CD4-positive, CD25-positive, alpha-beta regulatory T cell (primary cell): ENCODE measurements around the gene RNF157. TPM values are rescaled to one million over a fixed set of nuclear protein-coding genes. Genes with fewer than 3 reads are reported as not detected.
A peak's percentile ranks its signal among the peaks of the same experiment; 100 is the strongest.

Experiments used
- ATAC-seq, 2 donors: fragments of 150-1000 bp; cut with Tn5 transposase; one replicate each; pipeline ENCODE4 v1.10.0; 2021; ENCODE audit warnings: low read depth in 2 of 2, moderate number of reproducible peaks in 2 of 2, moderate library complexity in 1 of 2
- DNase-seq, 3 donors: peaks; one replicate each; pipeline versions ENCODE4 v3.0.0 to v3.0.0-alpha.2; 2012 to 2022; ENCODE audit warnings: mixed read lengths in 1 of 3
- H3K27ac ChIP-seq: one replicate; pipeline ENCODE4 v1.7.0; 2013; ENCODE audit warnings: mild to moderate bottlenecking, low read length; ENCODE audit not compliant: insufficient read depth, poor library complexity, severe bottlenecking
- H3K27me3 ChIP-seq: one replicate; pipeline ENCODE4 v1.7.0; 2013; ENCODE audit warnings: low read length; ENCODE audit not compliant: control insufficient read depth, insufficient read depth
- H3K36me3 ChIP-seq: one replicate; pipeline ENCODE4 v1.7.0; 2013; ENCODE audit warnings: mild to moderate bottlenecking, low read length, moderate library complexity; ENCODE audit not compliant: control insufficient read depth, insufficient read depth
- H3K4me1 ChIP-seq: 2 replicates; pipeline ENCODE4 v1.7.0; 2013; ENCODE audit warnings: mild to moderate bottlenecking, low read length; ENCODE audit not compliant: insufficient read depth, control insufficient read depth, poor library complexity, severe bottlenecking
- H3K4me3 ChIP-seq: one replicate; pipeline ENCODE4 v1.7.0; 2013; ENCODE audit warnings: low read depth, mild to moderate bottlenecking, low read length, moderate library complexity
- H3K9me3 ChIP-seq, 2 experiments: 1 replicate in 1 of 2; 2 replicates in 1 of 2; pipeline ENCODE4 v1.7.0; 2013; ENCODE audit warnings: low read length in 2 of 2, mild to moderate bottlenecking in 1 of 2, moderate library complexity in 1 of 2; ENCODE audit not compliant: control insufficient read depth in 2 of 2
- H3K27ac Mint-ChIP-seq, 3 donors: one replicate each; pipeline ENCODE4 v1.8.0; 2020 to 2022; ENCODE audit warnings: mild to moderate bottlenecking in 3 of 3, mixed read lengths in 3 of 3, moderate library complexity in 2 of 3
- H3K27me3 Mint-ChIP-seq: one replicate; pipeline ENCODE4 v1.8.0; 2022; ENCODE audit warnings: mild to moderate bottlenecking, mixed read lengths
- H3K36me3 Mint-ChIP-seq: one replicate; pipeline ENCODE4 v1.8.0; 2020; ENCODE audit warnings: mixed read lengths
- H3K4me1 Mint-ChIP-seq, 4 donors: one replicate each; pipeline ENCODE4 v1.8.0; 2020 to 2022; ENCODE audit warnings: mixed read lengths in 4 of 4, mild to moderate bottlenecking in 1 of 4
- H3K4me3 Mint-ChIP-seq, 4 donors: one replicate each; pipeline ENCODE4 v1.8.0; 2020 to 2022; ENCODE audit warnings: mild to moderate bottlenecking in 4 of 4, mixed read lengths in 4 of 4, moderate library complexity in 3 of 4
- H3K9me3 Mint-ChIP-seq, 7 donors: one replicate each; pipeline ENCODE4 v1.8.0; 2020 to 2022; ENCODE audit warnings: mixed read lengths in 7 of 7, mild to moderate bottlenecking in 3 of 7, moderate library complexity in 2 of 7
- polyA plus RNA-seq, 4 donors: library from polyadenylated mRNA; unstranded; fragments of 300-500 nt; fragmentation: Illumina TruSeq; gene quantifications; one replicate each; pipeline ENCODE4 v1.2.3, GENCODE V29; 2021
- total RNA-seq: library from RNA; stranded (reverse); gene quantifications from one replicate; pipeline ENCODE4 v1.2.3, GENCODE V29; 2022

RNF157 gene
- total and polyA plus RNA-seq, 5 donors from 2014 or later = 3.3 to 17.7 (median 5.1) TPM

GRCh38 chr17:76137351-76138233 is 102.7 kb downstream of the RNF157 start:
- no peaks in the 10 kb centered on the region for H3K36me3 ChIP-seq
- no peak overlapping the region for H3K27ac ChIP-seq
- H3K4me3 ChIP-seq = no peak overlapping the region
- ATAC-seq (no peak), DNase-seq (no peak)
- Mint-ChIP-seq H3K4me1 (peaks cover 5 to 39% (median 10%) of the 10 kb centered on the region in 4 donors), H3K9me3 (peaks cover 0 to 2% (median 0%) of the 10 kb centered on the region in 7 donors), H3K27me3 (peaks cover 22% of the 10 kb centered on the region), H3K36me3 (no peaks in the 10 kb centered on the region), H3K4me3 (no peak overlapping the region), H3K27ac (no peak overlapping the region)
- no peaks in the 10 kb centered on the region for H3K27me3 ChIP-seq
- peaks cover 29% of the 10 kb centered on the region for H3K4me1 ChIP-seq
- no peaks in the 10 kb centered on the region for H3K9me3 ChIP-seq

DNA sequence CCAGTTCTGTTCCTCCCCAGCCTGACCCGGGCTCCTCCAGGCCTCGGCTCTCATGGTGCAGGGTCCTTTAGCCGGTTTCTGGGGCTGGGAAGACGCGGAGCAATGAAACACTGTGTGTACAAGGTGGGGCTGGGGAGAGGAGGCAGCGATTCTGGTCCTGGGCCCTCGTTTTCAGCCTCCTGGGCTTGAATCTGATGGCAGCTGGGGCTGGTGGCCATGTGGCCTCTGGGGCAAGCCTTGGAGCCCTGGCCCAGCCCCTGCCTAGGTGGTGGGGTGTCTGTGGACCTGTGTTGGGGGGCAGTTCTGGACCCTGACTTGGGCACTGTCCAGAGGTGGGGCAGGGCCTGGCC is 103.3 kb downstream of the RNF157 start:
- Histone ChIP-seq H3K36me3 (no peaks in the 10 kb centered on the region), H3K27ac (no peak overlapping the region), H3K4me3 (no peak overlapping the region), H3K4me1 (peaks cover 23% of the 10 kb centered on the region), H3K27me3 (no peaks in the 10 kb centered on the region), H3K9me3 (no peaks in the 10 kb centered on the region)
- H3K9me3 Mint-ChIP-seq = peaks cover 0 to 2% (median 0%) of the 10 kb centered on the region in 7 donors
- peak overlapping the region in 1 of 4 donors; percentile 35 for H3K4me3 Mint-ChIP-seq
- peaks cover 0 to 32% (median 5%) of the 10 kb centered on the region in 4 donors for H3K4me1 Mint-ChIP-seq
- no peaks in the 10 kb centered on the region for H3K36me3 Mint-ChIP-seq
- H3K27me3 Mint-ChIP-seq = peaks cover 20% of the 10 kb centered on the region
- no peak for DNase-seq
- H3K27ac Mint-ChIP-seq = peak overlapping the region in 1 of 3 donors; percentile 69
- no peak for ATAC-seq

DNA sequence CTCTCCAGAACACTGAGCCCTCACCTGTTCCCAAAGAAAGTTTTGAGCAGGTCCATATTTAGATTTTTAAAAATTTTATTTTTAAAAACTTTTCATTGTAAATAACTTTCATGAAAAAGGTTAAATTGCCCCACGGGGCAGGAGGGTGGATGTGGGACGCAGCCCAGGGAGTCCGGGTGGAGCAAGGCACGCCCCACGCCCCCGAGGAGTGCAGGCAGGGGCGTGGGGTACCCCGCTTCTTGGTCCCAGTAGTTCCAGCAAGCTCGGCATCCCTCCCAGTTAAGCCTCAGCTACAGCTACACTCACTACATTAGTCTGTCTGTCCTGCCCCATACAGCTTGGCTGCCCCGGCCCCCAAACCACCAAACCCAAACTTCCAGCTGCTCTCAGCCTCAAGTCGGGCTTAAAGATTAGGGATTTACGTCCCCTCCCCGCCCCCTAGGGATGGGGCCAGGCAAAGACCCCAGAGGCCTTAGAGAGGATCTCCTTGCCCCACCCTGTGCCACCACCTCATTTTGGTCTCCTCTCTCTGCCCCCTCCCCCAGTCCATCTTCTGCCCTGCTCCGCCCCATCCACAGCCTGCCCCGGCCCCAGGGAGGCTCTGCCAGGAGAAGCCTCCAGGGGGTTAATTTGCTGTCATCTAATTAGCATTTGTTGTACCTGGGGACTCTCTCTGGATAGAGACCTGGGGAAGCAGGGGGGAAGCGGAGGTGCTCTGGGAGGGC is 103.9 kb downstream of the RNF157 start:
- Mint-ChIP-seq H3K27me3 (peaks cover 18% of the 10 kb centered on the region), H3K4me3 (peak overlapping the region in 2 of 4 donors; percentile 9 to 35), H3K36me3 (no peaks in the 10 kb centered on the region), H3K9me3 (peaks cover 0 to 2% (median 0%) of the 10 kb centered on the region in 7 donors), H3K4me1 (peaks cover 0 to 27% (median 2%) of the 10 kb centered on the region in 4 donors), H3K27ac (peak overlapping the region in 1 of 3 donors; percentile 69)
- no peaks in the 10 kb centered on the region for H3K27me3 ChIP-seq
- ATAC-seq (no peak), DNase-seq (no peak)
- H3K36me3 ChIP-seq = no peaks in the 10 kb centered on the region
- peaks cover 18% of the 10 kb centered on the region for H3K4me1 ChIP-seq
- no peak overlapping the region for H3K27ac ChIP-seq
- H3K4me3 ChIP-seq = no peak overlapping the region
- H3K9me3 ChIP-seq = no peaks in the 10 kb centered on the region

GRCh38 chr17:76135810-76136188 is 104.5 kb downstream of the RNF157 start:
- H3K27ac ChIP-seq = no peak overlapping the region
- no peaks in the 10 kb centered on the region for H3K27me3 ChIP-seq
- H3K4me1 ChIP-seq = peaks cover 11% of the 10 kb centered on the region
- no peaks in the 10 kb centered on the region for H3K36me3 Mint-ChIP-seq
- H3K27ac Mint-ChIP-seq = no peak overlapping the region
- no peaks in the 10 kb centered on the region for H3K9me3 Mint-ChIP-seq
- DNase-seq (no peak), ATAC-seq (no peak)
- peaks cover 0 to 21% (median 1%) of the 10 kb centered on the region in 4 donors for H3K4me1 Mint-ChIP-seq
- H3K4me3 ChIP-seq = no peak overlapping the region
- peaks cover 13% of the 10 kb centered on the region for H3K27me3 Mint-ChIP-seq
- H3K9me3 ChIP-seq = no peaks in the 10 kb centered on the region
- H3K4me3 Mint-ChIP-seq = no peak overlapping the region
- no peaks in the 10 kb centered on the region for H3K36me3 ChIP-seq

GRCh38 chr17:76134911-76135809 is 105.1 kb downstream of the RNF157 start:
- Histone ChIP-seq H3K36me3 (no peaks in the 10 kb centered on the region), H3K27ac (no peak overlapping the region), H3K27me3 (no peaks in the 10 kb centered on the region), H3K9me3 (no peaks in the 10 kb centered on the region), H3K4me3 (no peak overlapping the region), H3K4me1 (peaks cover 5% of the 10 kb centered on the region)
- DNase-seq (no peak), ATAC-seq (no peak)
- no peaks in the 10 kb centered on the region for H3K36me3 Mint-ChIP-seq
- H3K4me1 Mint-ChIP-seq = peaks cover 0 to 16% (median 1%) of the 10 kb centered on the region in 4 donors
- H3K27ac Mint-ChIP-seq = no peak overlapping the region
- peaks cover 9% of the 10 kb centered on the region for H3K27me3 Mint-ChIP-seq
- H3K9me3 Mint-ChIP-seq = no peaks in the 10 kb centered on the region
- H3K4me3 Mint-ChIP-seq = peak overlapping the region in 3 of 4 donors; percentile 46 to 76 (median 60)

- no peak overlapping the region for H3K27ac ChIP-seq
- H3K36me3 ChIP-seq = no peaks in the 10 kb centered on the region
- peaks cover 0 to 16% (median 4%) of the 10 kb centered on the region in 4 donors for H3K4me1 Mint-ChIP-seq
- H3K4me1 ChIP-seq = no peaks in the 10 kb centered on the region
- peaks cover 5% of the 10 kb centered on the region for H3K27me3 Mint-ChIP-seq
- DNase-seq (no peak), ATAC-seq (no peak)
- no peak overlapping the region for H3K4me3 ChIP-seq
- H3K4me3 Mint-ChIP-seq = no peak overlapping the region
- no peaks in the 10 kb centered on the region for H3K27me3 ChIP-seq
- H3K9me3 Mint-ChIP-seq = no peaks in the 10 kb centered on the region
- no peaks in the 10 kb centered on the region for H3K36me3 Mint-ChIP-seq
- no peak overlapping the region for H3K27ac Mint-ChIP-seq
- no peaks in the 10 kb centered on the region for H3K9me3 ChIP-seq
Measured at GRCh38 chr17:76132574-76133338, 107.5 kb downstream of the RNF157 start.
